Measurements from ENCODE around the gene CREB3.

DNA sequence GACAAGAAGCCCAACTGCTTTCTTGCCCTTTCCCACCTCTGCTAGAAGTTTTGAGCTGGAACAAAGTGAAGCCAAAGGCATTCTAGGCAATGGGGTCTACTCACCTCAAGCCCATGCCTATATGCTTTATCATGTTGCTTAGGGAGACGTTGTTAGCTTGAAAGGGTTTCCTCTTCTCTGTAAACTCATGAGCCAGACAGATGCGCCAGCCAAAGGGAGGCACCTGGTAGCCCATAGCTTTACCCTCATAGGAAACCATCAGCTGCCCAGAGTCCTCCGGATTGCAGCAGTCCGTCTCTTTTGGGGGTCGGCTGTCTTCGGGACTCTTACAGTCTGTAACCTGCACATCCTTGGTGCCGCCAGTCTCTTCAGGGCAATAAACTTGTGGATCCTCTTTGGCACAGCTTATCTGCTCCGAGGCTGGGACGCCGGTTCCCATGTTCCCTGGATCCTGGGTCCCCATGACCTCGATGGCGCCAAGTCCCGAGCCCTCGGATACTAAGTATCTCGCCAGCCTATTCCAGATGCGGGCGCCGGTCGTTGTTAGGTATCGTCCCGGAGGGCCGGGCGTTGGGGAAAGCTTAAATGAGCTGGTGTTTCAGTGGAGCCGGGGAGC, 15.9 kb downstream of the CREB3 start:
- TF ChIP-seq POLR2A (IDR thresholded peaks at IDR 0.05; ENCODE audit: low read length), result no peak
- TF ChIP-seq, protein P1, sequence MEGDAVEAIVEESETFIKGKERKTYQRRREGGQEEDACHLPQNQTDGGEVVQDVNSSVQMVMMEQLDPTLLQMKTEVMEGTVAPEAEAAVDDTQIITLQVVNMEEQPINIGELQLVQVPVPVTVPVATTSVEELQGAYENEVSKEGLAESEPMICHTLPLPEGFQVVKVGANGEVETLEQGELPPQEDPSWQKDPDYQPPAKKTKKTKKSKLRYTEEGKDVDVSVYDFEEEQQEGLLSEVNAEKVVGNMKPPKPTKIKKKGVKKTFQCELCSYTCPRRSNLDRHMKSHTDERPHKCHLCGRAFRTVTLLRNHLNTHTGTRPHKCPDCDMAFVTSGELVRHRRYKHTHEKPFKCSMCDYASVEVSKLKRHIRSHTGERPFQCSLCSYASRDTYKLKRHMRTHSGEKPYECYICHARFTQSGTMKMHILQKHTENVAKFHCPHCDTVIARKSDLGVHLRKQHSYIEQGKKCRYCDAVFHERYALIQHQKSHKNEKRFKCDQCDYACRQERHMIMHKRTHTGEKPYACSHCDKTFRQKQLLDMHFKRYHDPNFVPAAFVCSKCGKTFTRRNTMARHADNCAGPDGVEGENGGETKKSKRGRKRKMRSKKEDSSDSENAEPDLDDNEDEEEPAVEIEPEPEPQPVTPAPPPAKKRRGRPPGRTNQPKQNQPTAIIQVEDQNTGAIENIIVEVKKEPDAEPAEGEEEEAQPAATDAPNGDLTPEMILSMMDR (IDR thresholded peaks at IDR 0.05), result no peak
- no peak for TF ChIP-seq RAD21 (conservative IDR thresholded peaks at IDR 0.05 in 1 of 2, IDR thresholded peaks at IDR 0.05 in 1 of 2)
- TF ChIP-seq CEBPB (IDR thresholded peaks at IDR 0.05), result no peak
- TF ChIP-seq JUN (IDR thresholded peaks at IDR 0.05), result no peak
- no peak for TF ChIP-seq BCL3 (IDR thresholded peaks at IDR 0.05)
- TF ChIP-seq RNF2 (IDR thresholded peaks at IDR 0.05; ENCODE audit: borderline replicate concordance, low read depth), result no peak
- no peak for TF ChIP-seq ZFP36 (IDR thresholded peaks at IDR 0.05; ENCODE audit: borderline replicate concordance, partially characterized antibody)
- no peak for TF ChIP-seq CBX2 (IDR thresholded peaks at IDR 0.05; ENCODE audit: borderline replicate concordance, low read depth)
- TF ChIP-seq MAFK (IDR thresholded peaks at IDR 0.05; ENCODE audit: partially characterized antibody), result no peak

All from A549 (cell line).